Lung (tissue), 12 donors: Measurements from ENCODE around the gene COL4A2. TPM values are rescaled to one million over a fixed set of nuclear protein-coding genes. Genes with fewer than 3 reads are reported as not detected.

ENCODE experiments used
- ATAC-seq: fragments of 200-7000 bp; cut with Tn5 transposase; one replicate; pipeline ENCODE4 v1.9.1; 2020; ENCODE audit warnings: moderate number of reproducible peaks; ENCODE audit not compliant: insufficient read depth, low FRiP score
- DNase-seq, 3 donors: peaks; one replicate each; pipeline ENCODE4 v3.0.0-alpha.2; 2013 to 2017
- H3K27ac ChIP-seq, 2 donors: one replicate each; pipeline ENCODE4 v1.5.1; 2013; ENCODE audit warnings: mild to moderate bottlenecking in 2 of 2, moderate library complexity in 2 of 2, control low read depth in 1 of 2, inconsistent platforms in 1 of 2, low read depth in 1 of 2, low read length in 1 of 2
- H3K27me3 ChIP-seq, 3 donors: one replicate each; pipeline ENCODE4 v1.5.1; 2013; ENCODE audit warnings: low read length in 2 of 3; ENCODE audit not compliant: control insufficient read depth in 3 of 3, insufficient read depth in 3 of 3
- H3K36me3 ChIP-seq, 4 donors: one replicate each; pipeline ENCODE4 v1.5.1; 2013; ENCODE audit warnings: low read length in 4 of 4, mild to moderate bottlenecking in 1 of 4, moderate library complexity in 1 of 4; ENCODE audit not compliant: control insufficient read depth in 4 of 4, insufficient read depth in 4 of 4
- H3K4me1 ChIP-seq, 5 donors: one replicate each; pipeline ENCODE4 v1.5.1; 2013; ENCODE audit warnings: low read length in 5 of 5, mild to moderate bottlenecking in 2 of 5, moderate library complexity in 1 of 5; ENCODE audit not compliant: control insufficient read depth in 5 of 5, insufficient read depth in 5 of 5
- H3K4me3 ChIP-seq: one replicate; pipeline ENCODE4 v1.5.1; 2013; ENCODE audit warnings: mild to moderate bottlenecking, control low read depth, moderate library complexity
- H3K9ac ChIP-seq, 2 donors: one replicate each; pipeline ENCODE4 v1.5.1; 2013; ENCODE audit warnings: low read length in 2 of 2, control low read depth in 1 of 2; ENCODE audit not compliant: insufficient read depth in 1 of 2
- H3K9me3 ChIP-seq, 4 donors: one replicate each; pipeline ENCODE4 v1.5.1; 2013; ENCODE audit warnings: low read length in 3 of 4, mild to moderate bottlenecking in 1 of 4, moderate library complexity in 1 of 4; ENCODE audit not compliant: control insufficient read depth in 4 of 4, insufficient read depth in 3 of 4
- WGBS, 2 donors: extraction: QIAGEN DNeasy Blood & Tissue Kit; methylation state at CpG; one replicate each; pipeline ENCODE4 v1.1.7; 2013; 5-methylcytosine and 5-hydroxymethylcytosine counted together
- polyA plus RNA-seq, 2 donors: library from polyadenylated mRNA; stranded (reverse); fragments of 200-250 nt; gene quantifications; one replicate each; pipeline ENCODE4 v1.2.1, GENCODE V29; 2013
- total RNA-seq, 2 donors: library from RNA; depleted of rRNA in 1 of 2; stranded (reverse); fragments of >200 nt in 1 of 2; gene quantifications; one replicate each; pipeline ENCODE4 v1.2.1, GENCODE V29; 2014 to 2021
- TF ChIP-seq, protein P1 (sequence below): IDR thresholded peaks from 2 replicates; pipeline ENCODE4 v1.5.1; 2012; ENCODE audit warnings: mild to moderate bottlenecking; ENCODE audit errors: control extremely low read depth, extremely low read depth
- donor health status: control.
- donor health status: control.
- donor health status: Bipolar disorder and iron deficiency.
- donor health status: healthy.
- donor health status: DM: yes; HTN: yes; CAD: no.

The COL4A2 gene
- total and polyA plus RNA-seq, 4 donors = 169 to 627 (median 339) TPM

DNA sequence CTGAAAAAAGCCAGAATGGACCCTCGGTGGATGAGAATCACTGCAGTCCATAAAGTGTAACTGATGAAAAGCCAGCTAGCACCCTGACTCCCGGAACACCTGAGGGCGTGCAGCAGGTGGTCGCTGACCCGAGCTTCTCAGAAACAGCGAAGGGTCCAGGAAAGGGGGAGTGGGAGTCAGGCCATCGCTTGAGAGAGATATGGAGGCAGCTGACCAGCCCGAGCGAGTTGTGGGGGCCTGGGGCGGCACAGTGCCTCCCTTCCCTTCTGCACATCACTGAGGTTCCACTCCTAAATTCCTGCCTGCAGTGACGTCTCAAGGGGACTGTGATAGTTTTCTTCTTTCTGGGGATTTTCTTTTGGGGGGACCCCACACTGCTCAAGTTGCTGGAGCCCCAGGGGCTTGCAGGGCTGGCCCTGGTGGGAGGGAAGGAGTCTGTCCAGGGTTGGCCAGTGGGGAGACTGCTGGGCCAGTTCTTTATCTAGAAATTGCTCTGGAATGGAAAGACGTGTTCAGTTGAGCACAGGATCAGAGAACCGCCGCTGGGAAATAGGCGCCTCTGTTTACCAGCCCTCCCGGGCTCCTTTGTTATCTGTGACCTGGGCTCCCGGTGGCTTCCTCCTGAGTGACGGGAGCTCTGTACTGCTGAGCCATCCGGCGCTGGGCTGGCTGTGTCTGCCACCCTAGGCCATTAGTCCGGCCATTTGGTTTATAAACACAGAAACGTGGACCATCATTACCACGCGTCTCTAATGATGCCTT, 183.1 kb downstream of the COL4A2 start:
- no peaks in the 10 kb centered on the region for H3K27me3 ChIP-seq
- 84 to 94% methylated on average over 24 of the region's 24 CpGs for WGBS, 2 donors
- H3K27ac ChIP-seq = no peak overlapping the region
- TF ChIP-seq, protein P1, sequence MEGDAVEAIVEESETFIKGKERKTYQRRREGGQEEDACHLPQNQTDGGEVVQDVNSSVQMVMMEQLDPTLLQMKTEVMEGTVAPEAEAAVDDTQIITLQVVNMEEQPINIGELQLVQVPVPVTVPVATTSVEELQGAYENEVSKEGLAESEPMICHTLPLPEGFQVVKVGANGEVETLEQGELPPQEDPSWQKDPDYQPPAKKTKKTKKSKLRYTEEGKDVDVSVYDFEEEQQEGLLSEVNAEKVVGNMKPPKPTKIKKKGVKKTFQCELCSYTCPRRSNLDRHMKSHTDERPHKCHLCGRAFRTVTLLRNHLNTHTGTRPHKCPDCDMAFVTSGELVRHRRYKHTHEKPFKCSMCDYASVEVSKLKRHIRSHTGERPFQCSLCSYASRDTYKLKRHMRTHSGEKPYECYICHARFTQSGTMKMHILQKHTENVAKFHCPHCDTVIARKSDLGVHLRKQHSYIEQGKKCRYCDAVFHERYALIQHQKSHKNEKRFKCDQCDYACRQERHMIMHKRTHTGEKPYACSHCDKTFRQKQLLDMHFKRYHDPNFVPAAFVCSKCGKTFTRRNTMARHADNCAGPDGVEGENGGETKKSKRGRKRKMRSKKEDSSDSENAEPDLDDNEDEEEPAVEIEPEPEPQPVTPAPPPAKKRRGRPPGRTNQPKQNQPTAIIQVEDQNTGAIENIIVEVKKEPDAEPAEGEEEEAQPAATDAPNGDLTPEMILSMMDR = no peak
- DNase-seq (no peak), ATAC-seq (no peak)
- no peaks in the 10 kb centered on the region for H3K9me3 ChIP-seq
- H3K36me3 ChIP-seq = peaks cover 16 to 39% (median 26%) of the 10 kb centered on the region in 4 donors
- H3K4me1 ChIP-seq = no peaks in the 10 kb centered on the region
- no peak overlapping the region for H3K9ac ChIP-seq
- H3K4me3 ChIP-seq = no peak overlapping the region

DNA sequence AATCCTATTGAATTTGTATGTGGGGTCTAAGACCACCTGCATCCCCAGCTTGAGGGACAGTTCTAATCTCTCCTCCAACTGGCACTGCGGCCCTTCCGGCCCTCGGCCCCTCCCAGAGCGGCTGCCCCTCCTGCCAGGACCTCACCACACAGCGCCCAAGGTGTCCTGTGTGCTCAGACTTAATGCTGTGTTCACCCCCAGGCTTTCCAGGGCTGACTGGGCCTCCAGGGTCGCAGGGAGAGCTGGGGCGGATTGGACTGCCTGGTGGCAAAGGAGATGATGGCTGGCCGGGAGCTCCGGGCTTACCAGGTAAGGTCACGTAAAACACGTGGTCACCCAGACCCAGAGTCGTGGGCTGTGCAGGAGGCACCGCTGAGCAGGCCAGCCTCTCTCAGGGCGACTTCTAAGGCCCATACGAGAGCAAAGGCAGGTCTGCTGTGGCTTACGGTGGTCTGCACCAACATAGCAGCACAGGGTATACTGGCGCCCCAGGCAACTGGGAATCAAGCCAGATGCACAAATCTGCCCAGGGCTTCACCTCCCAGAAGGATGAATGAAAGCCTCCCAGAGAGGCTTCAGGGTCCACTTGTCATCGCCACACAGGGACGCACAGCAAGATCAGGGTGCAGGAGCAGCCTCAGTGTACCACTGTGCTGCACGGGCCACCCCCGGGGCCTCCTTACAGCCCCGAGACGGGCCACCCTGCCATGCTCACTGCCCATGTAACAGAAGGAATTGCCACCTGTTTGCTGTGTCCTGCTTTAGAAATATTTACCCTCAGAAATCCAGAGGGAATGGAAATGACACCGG, 185.0 kb downstream of the COL4A2 start:
- 93 to 96% methylated on average over 24 of the region's 24 CpGs for WGBS, 2 donors
- no peak overlapping the region for H3K9ac ChIP-seq
- DNase-seq (no peak), ATAC-seq (no peak)
- no peak overlapping the region for H3K4me3 ChIP-seq
- H3K27me3 ChIP-seq = no peaks in the 10 kb centered on the region
- TF ChIP-seq, protein P1 = no peak
- H3K27ac ChIP-seq = no peak overlapping the region
- peaks cover 31 to 39% (median 35%) of the 10 kb centered on the region in 4 donors for H3K36me3 ChIP-seq
- H3K9me3 ChIP-seq = no peaks in the 10 kb centered on the region
- H3K4me1 ChIP-seq = no peaks in the 10 kb centered on the region

DNA sequence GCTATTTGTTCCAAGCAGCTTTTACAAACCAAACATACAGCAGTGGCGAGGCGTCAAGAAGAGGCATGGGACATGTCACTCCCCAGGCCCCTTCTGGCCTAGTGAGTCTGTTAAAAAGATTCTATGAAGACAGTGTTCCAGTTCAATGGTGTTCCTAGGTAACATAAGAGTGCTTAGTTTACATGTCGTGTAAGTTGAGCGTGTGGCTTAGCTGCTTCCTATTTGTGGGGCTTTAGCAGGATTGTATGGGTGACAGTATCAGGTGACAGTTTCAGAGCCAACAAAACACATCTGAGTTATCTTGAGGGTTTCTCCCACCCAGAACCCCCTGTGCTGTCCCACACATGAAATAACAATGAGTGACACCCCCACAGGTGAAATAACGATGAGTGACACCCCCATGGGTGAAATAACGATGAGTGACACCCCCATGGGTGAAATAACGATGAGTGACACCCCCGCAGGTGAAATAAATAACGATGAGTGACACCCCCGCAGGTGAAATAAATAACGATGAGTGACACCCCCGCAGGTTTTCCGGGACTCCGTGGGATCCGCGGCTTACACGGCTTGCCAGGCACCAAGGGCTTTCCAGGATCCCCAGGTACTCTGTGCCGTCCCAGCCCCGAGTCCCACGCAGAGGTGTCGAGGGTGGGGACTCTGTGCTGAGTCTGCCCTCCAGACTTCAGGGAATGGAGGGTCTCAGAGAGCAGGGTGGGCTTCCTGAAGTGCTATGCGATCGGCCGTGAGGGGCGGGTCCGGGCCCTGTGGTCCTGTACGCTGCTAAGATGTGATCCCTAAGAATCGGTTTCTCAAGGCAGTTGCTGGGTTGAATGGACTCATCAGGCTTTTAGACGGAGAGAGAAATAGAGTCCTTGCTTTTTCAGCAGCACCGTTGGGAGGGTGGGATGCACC, 185.9 kb downstream of the COL4A2 start:
- DNase-seq (no peak), ATAC-seq (no peak)
- H3K36me3 ChIP-seq = peaks cover 33 to 42% (median 37%) of the 10 kb centered on the region in 4 donors
- H3K27ac ChIP-seq = no peak overlapping the region
- no peaks in the 10 kb centered on the region for H3K27me3 ChIP-seq
- no peaks in the 10 kb centered on the region for H3K9me3 ChIP-seq
- WGBS, 2 donors = 95 to 96% methylated on average over 30 of the region's 30 CpGs
- no peak overlapping the region for H3K9ac ChIP-seq
- TF ChIP-seq, protein P1 = no peak
- no peaks in the 10 kb centered on the region for H3K4me1 ChIP-seq
- no peak overlapping the region for H3K4me3 ChIP-seq
